Thoracic aorta (tissue), 2 donors: ENCODE results near the gene KCNQ5. TPM values are rescaled to one million over a fixed set of nuclear protein-coding genes. Genes with fewer than 3 reads are reported as not detected.

Source experiments
- ATAC-seq: fragments of 150-250 bp; one replicate; pipeline ENCODE4 v1.8.0; 2017; ENCODE audit warnings: low read depth; ENCODE audit not compliant: insufficient number of reproducible peaks, low FRiP score
- DNase-seq: peaks from one replicate; pipeline ENCODE4 v3.0.0-alpha.2; 2020; ENCODE audit warnings: low spot score
- H3K27ac ChIP-seq, 2 donors: fragments of 200-600 bp; sonication (generic); 1 replicate in 1 of 2; 2 replicates in 1 of 2; pipeline ENCODE4 v1.5.1; 2016; ENCODE audit warnings: mild to moderate bottlenecking in 2 of 2, moderate library complexity in 2 of 2
- H3K27me3 ChIP-seq: fragments of 200-600 bp; sonication (generic); replicated peaks from 2 replicates; pipeline ENCODE4 v1.6.0; 2016; ENCODE audit warnings: mild to moderate bottlenecking; ENCODE audit not compliant: insufficient read depth
- H3K36me3 ChIP-seq: fragments of 200-600 bp; sonication (generic); one replicate; pipeline ENCODE4 v1.5.1; 2016
- H3K4me1 ChIP-seq, 2 donors: fragments of 200-600 bp; sonication (generic); 1 replicate in 1 of 2; 2 replicates in 1 of 2; pipeline versions ENCODE4 v1.5.1 to v1.6.0; 2016; ENCODE audit warnings: low read depth in 2 of 2, mild to moderate bottlenecking in 1 of 2; ENCODE audit not compliant: control insufficient read depth in 1 of 2
- H3K4me3 ChIP-seq: fragments of 200-600 bp; sonication (generic); 2 replicates; pipeline ENCODE4 v1.5.1; 2016; ENCODE audit warnings: mild to moderate bottlenecking
- H3K9me3 ChIP-seq: fragments of 200-600 bp; sonication (generic); 2 replicates; pipeline ENCODE4 v1.5.1; 2016
- total RNA-seq, 2 donors: library from RNA; depleted of rRNA; stranded (reverse); fragments of >200 nt; gene quantifications; one replicate each; pipeline versions ENCODE4 v1.1.0 to v1.2.3, GENCODE V29; 2016
- TF ChIP-seq, protein P1 (sequence below): fragments of 200-600 bp; sonication (generic); IDR thresholded peaks from one replicate; pipeline ENCODE4 v1.5.1; 2019; ENCODE audit warnings: antibody characterized with exemption

Gene KCNQ5
- total RNA-seq, 2 donors from 2014 or later: 7.3 to 8.5 TPM

GRCh38 chr6:73064266-73064665 is 442.4 kb downstream of the KCNQ5 start:
- no peaks in the 10 kb centered on the region for H3K27me3 ChIP-seq
- ATAC-seq: no peak
- DNase-seq: no peak
- TF ChIP-seq, protein P1, sequence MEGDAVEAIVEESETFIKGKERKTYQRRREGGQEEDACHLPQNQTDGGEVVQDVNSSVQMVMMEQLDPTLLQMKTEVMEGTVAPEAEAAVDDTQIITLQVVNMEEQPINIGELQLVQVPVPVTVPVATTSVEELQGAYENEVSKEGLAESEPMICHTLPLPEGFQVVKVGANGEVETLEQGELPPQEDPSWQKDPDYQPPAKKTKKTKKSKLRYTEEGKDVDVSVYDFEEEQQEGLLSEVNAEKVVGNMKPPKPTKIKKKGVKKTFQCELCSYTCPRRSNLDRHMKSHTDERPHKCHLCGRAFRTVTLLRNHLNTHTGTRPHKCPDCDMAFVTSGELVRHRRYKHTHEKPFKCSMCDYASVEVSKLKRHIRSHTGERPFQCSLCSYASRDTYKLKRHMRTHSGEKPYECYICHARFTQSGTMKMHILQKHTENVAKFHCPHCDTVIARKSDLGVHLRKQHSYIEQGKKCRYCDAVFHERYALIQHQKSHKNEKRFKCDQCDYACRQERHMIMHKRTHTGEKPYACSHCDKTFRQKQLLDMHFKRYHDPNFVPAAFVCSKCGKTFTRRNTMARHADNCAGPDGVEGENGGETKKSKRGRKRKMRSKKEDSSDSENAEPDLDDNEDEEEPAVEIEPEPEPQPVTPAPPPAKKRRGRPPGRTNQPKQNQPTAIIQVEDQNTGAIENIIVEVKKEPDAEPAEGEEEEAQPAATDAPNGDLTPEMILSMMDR: no peak
- H3K9me3 ChIP-seq: no peaks in the 10 kb centered on the region
- no peaks in the 10 kb centered on the region for H3K4me1 ChIP-seq
- H3K27ac ChIP-seq: no peak overlapping the region
- no peak overlapping the region for H3K4me3 ChIP-seq
- no peaks in the 10 kb centered on the region for H3K36me3 ChIP-seq

- no peak overlapping the region for H3K27ac ChIP-seq
- H3K9me3 ChIP-seq: no peaks in the 10 kb centered on the region
- no peak for ATAC-seq
Measured at GRCh38 chr6:73073238-73073637, 451.4 kb downstream of the KCNQ5 start.

GRCh38 chr6:73074175-73074574 is 452.3 kb downstream of the KCNQ5 start:
- Histone ChIP-seq H3K36me3 (no peaks in the 10 kb centered on the region), H3K9me3 (no peaks in the 10 kb centered on the region), H3K27ac (no peak overlapping the region), H3K4me1 (no peaks in the 10 kb centered on the region), H3K4me3 (no peak overlapping the region), H3K27me3 (no peaks in the 10 kb centered on the region)
- ATAC-seq (no peak), DNase-seq (no peak)
- TF ChIP-seq, protein P1: no peak

More at GRCh38 chr6:73073238-73073637, 451.4 kb downstream of the KCNQ5 start:
- DNase-seq: no peak
- Histone ChIP-seq H3K27me3 (no peaks in the 10 kb centered on the region), H3K4me1 (no peaks in the 10 kb centered on the region), H3K4me3 (no peak overlapping the region), H3K36me3 (no peaks in the 10 kb centered on the region)
- TF ChIP-seq, protein P1: no peak

- DNase-seq: no peak
- Histone ChIP-seq H3K27me3 (no peaks in the 10 kb centered on the region), H3K4me1 (no peaks in the 10 kb centered on the region), H3K9me3 (no peaks in the 10 kb centered on the region), H3K36me3 (no peaks in the 10 kb centered on the region), H3K4me3 (no peak overlapping the region), H3K27ac (no peak overlapping the region)
- no peak for ATAC-seq
- TF ChIP-seq, protein P1: no peak
Measured at GRCh38 chr6:73076211-73076954, 454.5 kb downstream of the KCNQ5 start.

DNA sequence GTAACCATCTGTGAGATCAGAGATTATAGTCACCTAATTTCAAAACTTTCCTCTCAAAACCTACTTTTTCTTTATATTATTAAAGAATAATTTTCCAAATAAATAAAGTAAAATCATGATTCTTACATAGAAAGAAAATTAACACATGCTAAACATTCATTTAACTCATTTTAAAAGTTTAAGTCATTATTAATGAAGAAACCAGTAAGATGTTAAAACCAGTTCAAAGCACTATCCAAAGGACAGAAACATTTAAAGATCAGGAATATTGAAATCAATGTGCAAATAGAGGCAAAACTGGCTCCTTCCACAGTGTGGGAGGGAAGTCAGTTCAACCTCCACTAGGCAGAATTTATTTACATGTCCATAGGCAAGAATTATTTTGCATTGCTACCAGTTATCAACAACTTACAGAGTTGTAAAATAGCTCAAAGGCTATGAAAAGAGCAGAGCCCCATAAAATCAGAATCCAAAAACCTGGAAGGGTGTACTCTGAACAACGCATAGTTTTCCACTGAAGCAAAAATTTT is 456.5 kb downstream of the KCNQ5 start:
- TF ChIP-seq, protein P1: no peak
- DNase-seq (no peak), ATAC-seq (no peak)
- H3K27me3 ChIP-seq: no peaks in the 10 kb centered on the region
- no peaks in the 10 kb centered on the region for H3K36me3 ChIP-seq
- H3K4me3 ChIP-seq: no peak overlapping the region
- H3K4me1 ChIP-seq: no peaks in the 10 kb centered on the region
- H3K27ac ChIP-seq: no peak overlapping the region
- H3K9me3 ChIP-seq: no peaks in the 10 kb centered on the region
